Uterus (tissue), 4 donors: ENCODE results near the gene SECISBP2L. TPM values are rescaled to one million over a fixed set of nuclear protein-coding genes. Genes with fewer than 3 reads are reported as not detected.

ENCODE experiments used
- DNase-seq, 2 donors: peaks; one replicate each; pipeline ENCODE4 v3.0.0-alpha.2; 2019 to 2020
- H3K27ac ChIP-seq, 2 donors: fragments of 200-600 bp; sonication (generic); 1 replicate in 1 of 2; 2 replicates in 1 of 2; pipeline ENCODE4 v1.5.1; 2016 to 2018
- H3K27me3 ChIP-seq, 2 donors: fragments of 200-600 bp; sonication (generic); one replicate each; pipeline ENCODE4 v1.5.1; 2018 to 2019; ENCODE audit warnings: control low read depth in 1 of 2
- H3K36me3 ChIP-seq, 2 donors: fragments of 200-600 bp; sonication (generic); one replicate each; pipeline ENCODE4 v1.5.1; 2019; ENCODE audit warnings: control low read depth in 1 of 2
- H3K4me1 ChIP-seq, 2 donors: fragments of 200-600 bp; sonication (generic); one replicate each; pipeline ENCODE4 v1.5.1; 2018 to 2019; ENCODE audit warnings: control low read depth in 1 of 2
- H3K4me3 ChIP-seq, 2 donors: fragments of 200-600 bp; sonication (generic); 1 replicate in 1 of 2; 2 replicates in 1 of 2; pipeline ENCODE4 v1.5.1; 2018 to 2019; ENCODE audit warnings: mild to moderate bottlenecking in 1 of 2
- H3K9me3 ChIP-seq, 2 donors: fragments of 200-600 bp; sonication (generic); one replicate each; pipeline ENCODE4 v1.5.1; 2019; ENCODE audit warnings: control low read depth in 1 of 2
- POLR2A ChIP-seq, 2 donors: fragments of 450-650 bp; IDR thresholded peaks; one replicate each; pipeline ENCODE4 v1.6.1; 2016; ENCODE audit warnings: antibody characterized with exemption in 2 of 2, mild to moderate bottlenecking in 1 of 2, moderate library complexity in 1 of 2
- intact Hi-C: fragments of 100-400 bp; cut with DNase I; formaldehyde crosslinking; loops from one replicate; pipeline ENCODE4 v1.15.1; 2023; ENCODE audit warnings: low total_unique reads
- total RNA-seq, 4 donors: library from RNA; depleted of rRNA in 3 of 4; stranded (reverse); fragments of >200 nt in 3 of 4; gene quantifications; one replicate each; pipeline versions ENCODE4 v1.1.0 to v1.2.4, GENCODE V29; 2014 to 2023
- TF ChIP-seq, protein P1 (sequence below), 4 experiments: fragments of 200-600 bp in 2 of 4; fragments of 450-650 bp in 2 of 4; sonication (generic) in 2 of 4; IDR thresholded peaks; one replicate each; pipeline ENCODE4 v1.5.1; 2016 to 2019; ENCODE audit warnings: antibody characterized with exemption in 4 of 4, mild to moderate bottlenecking in 2 of 4, moderate library complexity in 1 of 4
- donor health status: DM: yes; HTN: yes; CAD: no.

Gene SECISBP2L
- total RNA-seq, 4 donors from 2014 or later, result 24.8 to 73.9 (median 47.6) TPM

- Histone ChIP-seq H3K36me3 (no peaks in the 10 kb centered on the region), H3K27me3 (no peaks in the 10 kb centered on the region), H3K4me3 (no peak overlapping the region), H3K27ac (no peak overlapping the region), H3K9me3 (no peaks in the 10 kb centered on the region), H3K4me1 (no peaks in the 10 kb centered on the region)
- TF ChIP-seq, protein P1, sequence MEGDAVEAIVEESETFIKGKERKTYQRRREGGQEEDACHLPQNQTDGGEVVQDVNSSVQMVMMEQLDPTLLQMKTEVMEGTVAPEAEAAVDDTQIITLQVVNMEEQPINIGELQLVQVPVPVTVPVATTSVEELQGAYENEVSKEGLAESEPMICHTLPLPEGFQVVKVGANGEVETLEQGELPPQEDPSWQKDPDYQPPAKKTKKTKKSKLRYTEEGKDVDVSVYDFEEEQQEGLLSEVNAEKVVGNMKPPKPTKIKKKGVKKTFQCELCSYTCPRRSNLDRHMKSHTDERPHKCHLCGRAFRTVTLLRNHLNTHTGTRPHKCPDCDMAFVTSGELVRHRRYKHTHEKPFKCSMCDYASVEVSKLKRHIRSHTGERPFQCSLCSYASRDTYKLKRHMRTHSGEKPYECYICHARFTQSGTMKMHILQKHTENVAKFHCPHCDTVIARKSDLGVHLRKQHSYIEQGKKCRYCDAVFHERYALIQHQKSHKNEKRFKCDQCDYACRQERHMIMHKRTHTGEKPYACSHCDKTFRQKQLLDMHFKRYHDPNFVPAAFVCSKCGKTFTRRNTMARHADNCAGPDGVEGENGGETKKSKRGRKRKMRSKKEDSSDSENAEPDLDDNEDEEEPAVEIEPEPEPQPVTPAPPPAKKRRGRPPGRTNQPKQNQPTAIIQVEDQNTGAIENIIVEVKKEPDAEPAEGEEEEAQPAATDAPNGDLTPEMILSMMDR (IDR thresholded peaks at IDR 0.05), result no peak
- TF ChIP-seq POLR2A (IDR thresholded peaks at IDR 0.05), result no peak
- intact Hi-C loops, result no loop called here
- no peak for DNase-seq
Measured at GRCh38 chr15:48967336-48967735, 78.9 kb downstream of the SECISBP2L start.

DNA sequence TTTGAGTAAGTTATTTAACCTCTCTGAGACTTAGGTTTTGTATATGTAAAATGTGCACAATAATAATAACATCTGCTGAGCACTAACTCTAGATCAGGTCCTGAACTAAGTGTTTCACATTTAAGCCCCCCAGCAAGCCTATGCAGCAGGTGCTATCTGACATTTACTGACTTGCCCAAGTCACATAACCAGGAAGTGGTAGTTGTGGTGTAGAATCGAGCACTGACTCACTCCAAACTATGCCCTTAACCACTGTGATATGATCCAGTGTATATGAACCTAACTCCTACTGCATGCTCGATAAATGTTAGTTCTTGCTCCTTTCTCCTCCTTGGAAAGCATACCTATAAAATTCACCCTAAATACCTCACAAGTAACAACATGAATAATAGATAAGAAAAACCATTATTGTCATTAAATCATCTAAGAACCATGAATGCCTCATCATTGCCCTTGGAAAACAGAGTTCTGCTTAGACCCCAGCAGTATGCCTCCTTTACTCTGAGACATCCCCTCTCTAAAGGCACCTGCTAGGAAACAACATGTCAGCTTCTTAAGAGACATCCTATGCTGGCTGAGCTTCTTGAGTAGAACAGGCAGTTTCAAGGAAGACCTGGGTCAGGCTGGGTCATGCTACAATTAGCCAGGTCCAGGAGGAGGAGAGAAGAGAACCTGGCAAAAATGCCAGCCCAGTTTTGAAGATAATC lies 79.5 kb downstream of the SECISBP2L start:
- Histone ChIP-seq H3K9me3 (no peaks in the 10 kb centered on the region), H3K27ac (no peak overlapping the region), H3K36me3 (no peaks in the 10 kb centered on the region), H3K4me1 (no peaks in the 10 kb centered on the region), H3K4me3 (no peak overlapping the region), H3K27me3 (no peaks in the 10 kb centered on the region)
- intact Hi-C loops, result no loop called here
- TF ChIP-seq, protein P1 (IDR thresholded peaks at IDR 0.05), result no peak
- TF ChIP-seq POLR2A (IDR thresholded peaks at IDR 0.05), result no peak
- no peak for DNase-seq

DNA sequence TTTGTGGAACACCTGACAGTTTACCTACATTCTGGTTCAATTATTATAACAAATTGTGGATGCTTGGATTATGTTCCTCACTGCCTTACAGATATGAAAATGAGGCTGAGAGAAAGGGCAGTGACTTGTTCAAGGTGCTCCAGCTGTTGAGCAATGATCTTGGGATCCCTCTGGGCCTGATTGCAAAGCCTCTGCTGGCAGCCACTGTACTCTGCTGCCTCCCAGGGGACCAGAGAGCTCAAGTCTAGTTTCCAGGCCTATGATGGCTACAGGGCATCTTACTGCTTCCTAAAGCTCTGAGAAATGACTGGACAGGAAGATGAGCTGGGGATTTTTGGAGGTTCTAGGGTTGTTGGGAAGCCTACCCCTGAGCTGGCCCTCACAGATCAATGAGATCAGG lies 80.3 kb downstream of the SECISBP2L start:
- intact Hi-C loops, result no loop called here
- Histone ChIP-seq H3K9me3 (no peaks in the 10 kb centered on the region), H3K36me3 (no peaks in the 10 kb centered on the region), H3K4me3 (no peak overlapping the region), H3K4me1 (no peaks in the 10 kb centered on the region), H3K27ac (no peak overlapping the region), H3K27me3 (no peaks in the 10 kb centered on the region)
- no peak for DNase-seq
- TF ChIP-seq, protein P1 (IDR thresholded peaks at IDR 0.05), result no peak
- no peak for TF ChIP-seq POLR2A (IDR thresholded peaks at IDR 0.05)

GRCh38 chr15:48964898-48965297 lies 81.3 kb downstream of the SECISBP2L start:
- intact Hi-C loops, result no loop called here
- H3K27me3 ChIP-seq, result no peaks in the 10 kb centered on the region
- H3K36me3 ChIP-seq, result no peaks in the 10 kb centered on the region
- TF ChIP-seq, protein P1 (IDR thresholded peaks at IDR 0.05), result no peak
- TF ChIP-seq POLR2A (IDR thresholded peaks at IDR 0.05), result no peak
- no peak overlapping the region for H3K4me3 ChIP-seq
- no peaks in the 10 kb centered on the region for H3K4me1 ChIP-seq
- H3K9me3 ChIP-seq, result no peaks in the 10 kb centered on the region
- no peak overlapping the region for H3K27ac ChIP-seq
- no peak for DNase-seq

DNA sequence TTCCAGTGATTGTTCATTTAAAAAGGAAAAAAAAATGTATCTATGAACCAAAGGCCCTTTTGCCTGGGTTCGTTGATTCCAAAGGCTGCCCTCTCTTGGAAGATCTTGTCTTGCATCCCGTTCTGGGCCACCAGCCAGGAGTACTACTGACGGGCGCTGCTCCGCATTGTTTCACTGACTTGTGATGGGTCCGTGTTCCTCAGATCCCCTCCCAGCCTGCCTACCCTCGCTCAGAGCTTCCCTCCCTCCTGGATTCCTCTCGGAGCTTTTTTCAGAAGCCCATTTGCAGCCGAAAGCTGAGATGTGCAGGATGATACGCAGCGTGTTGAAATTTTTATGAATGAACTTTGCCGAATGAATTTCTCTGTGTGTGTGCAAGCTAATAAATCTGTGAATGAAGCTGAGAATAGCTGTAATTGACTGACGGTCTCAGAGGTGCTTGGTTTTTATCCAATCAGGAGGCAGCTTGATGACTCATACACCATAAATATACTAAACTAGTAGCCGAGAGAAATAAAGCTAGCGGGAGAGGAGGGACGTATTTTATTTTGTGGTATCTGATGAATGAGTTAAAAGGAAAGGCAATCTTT lies 82.6 kb downstream of the SECISBP2L start, which contains the start of gene SHC4:
SHC4 (minus strand) TSS at position 396 of the 590 bp plus-strand sequence. CDS start 904 bp downstream, outside the sequence.
- TF ChIP-seq POLR2A (IDR thresholded peaks at IDR 0.05), result no peak
- TF ChIP-seq, protein P1 (IDR thresholded peaks at IDR 0.05), result peak in 3 of 4 experiments; percentile 13 to 18 (median 17)
- intact Hi-C loops, result no loop called here
- DNase-seq, result peak; percentile 65 to 68
- no peaks in the 10 kb centered on the region for H3K4me1 ChIP-seq
- no peaks in the 10 kb centered on the region for H3K9me3 ChIP-seq
- peak within 1 kb of the TSS in 1 of 2 donors; percentile 16 for H3K27ac ChIP-seq
- H3K27me3 ChIP-seq, result no peaks in the 10 kb centered on the region
- no peaks in the 10 kb centered on the region for H3K36me3 ChIP-seq
- H3K4me3 ChIP-seq, result peak within 1 kb of the TSS; percentile 25 to 36
